GM18909 (cell line): ENCODE results near the gene LMO2.
"Not testable (repeated sequence)": the region's sequence is repeated elsewhere in the genome, so short reads cannot be mapped to it uniquely, and the experiment has no call there.

Source experiments
- ATAC-seq: cut with Tn5 transposase; IDR thresholded peaks from one replicate; pipeline ENCODE4 v1.9.1; 2021; ENCODE audit warnings: mild to moderate bottlenecking; ENCODE audit not compliant: unreplicated experiment, poor library complexity

The LMO2 gene

DNA sequence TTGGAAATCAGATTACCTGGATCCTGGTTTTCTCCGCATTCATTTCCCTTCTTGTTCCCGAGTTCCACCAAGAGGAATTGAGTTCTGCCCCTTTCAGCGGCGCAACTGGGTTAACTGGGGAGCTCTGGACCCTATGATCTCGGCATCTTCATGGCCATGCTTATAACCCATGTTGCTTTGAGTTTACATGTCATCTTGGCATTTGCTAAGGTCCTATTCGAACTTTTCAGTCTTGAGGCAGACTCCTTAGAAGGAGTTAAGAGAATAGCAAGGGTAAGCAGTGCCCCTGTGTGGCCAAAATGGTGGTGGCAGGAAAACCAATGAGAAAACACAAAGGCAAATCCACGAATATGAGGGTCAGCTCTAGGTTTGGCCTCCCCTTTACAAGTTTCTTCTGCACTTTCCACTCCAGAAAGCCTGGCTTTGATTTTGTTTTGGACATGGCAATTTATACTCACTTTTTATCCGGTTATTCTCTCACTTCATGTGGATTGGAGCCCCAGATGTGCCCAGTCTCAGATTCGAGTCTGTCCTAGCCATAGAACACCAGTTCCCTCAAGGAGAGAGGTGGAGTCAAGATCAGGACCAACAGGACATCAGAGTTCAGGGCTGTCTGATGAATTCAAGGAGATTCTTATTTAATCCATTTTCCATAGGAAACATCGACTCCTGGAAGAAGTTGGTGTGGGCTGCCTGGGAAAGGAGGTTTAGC lies 62.3 kb downstream of the LMO2 start:
- peak; percentile 67 for ATAC-seq

DNA sequence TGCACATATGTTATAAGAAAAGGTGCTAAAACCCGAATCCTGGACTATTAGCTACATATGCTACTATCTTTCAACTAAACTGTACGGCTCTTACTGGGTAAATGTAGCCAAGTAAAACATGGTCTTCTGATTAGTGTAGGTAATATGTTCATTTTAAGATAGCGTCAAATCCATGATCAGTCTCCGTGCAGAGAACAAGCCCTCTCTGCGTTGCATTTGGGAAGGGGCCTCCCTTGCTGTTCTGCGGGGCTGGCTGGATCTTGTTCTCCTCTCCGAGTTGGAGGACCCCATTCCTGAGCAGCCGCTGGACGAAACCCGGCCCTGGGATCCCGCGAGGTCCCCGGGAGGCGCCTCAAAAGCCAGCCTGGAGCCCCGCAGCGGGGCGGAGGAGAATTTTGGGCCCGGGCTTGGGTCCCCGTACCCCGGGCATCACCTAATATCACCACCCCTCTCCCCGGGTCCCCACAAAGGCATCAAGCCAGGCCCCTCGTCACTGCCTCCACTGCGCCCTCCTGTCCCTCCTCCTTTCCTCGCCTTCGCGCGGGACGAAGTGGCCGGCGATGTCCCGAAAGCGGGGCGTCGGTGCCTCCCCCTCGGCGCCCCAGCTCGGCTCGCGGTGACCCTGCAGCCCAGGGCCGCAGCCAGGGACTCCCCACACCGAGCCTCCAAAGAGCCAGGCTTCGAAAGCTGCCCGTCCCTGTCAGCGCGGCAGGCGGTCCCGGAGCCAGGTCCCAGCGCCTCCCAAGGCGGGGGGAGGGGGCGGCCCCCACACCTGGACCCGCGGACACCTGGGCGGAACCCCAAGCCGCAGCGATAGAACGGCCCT lies 63.1 kb downstream of the LMO2 start:
- ATAC-seq = no peak

GRCh38 chr11:33827206-33827605 lies 64.7 kb downstream of the LMO2 start:
- no peak for ATAC-seq

DNA sequence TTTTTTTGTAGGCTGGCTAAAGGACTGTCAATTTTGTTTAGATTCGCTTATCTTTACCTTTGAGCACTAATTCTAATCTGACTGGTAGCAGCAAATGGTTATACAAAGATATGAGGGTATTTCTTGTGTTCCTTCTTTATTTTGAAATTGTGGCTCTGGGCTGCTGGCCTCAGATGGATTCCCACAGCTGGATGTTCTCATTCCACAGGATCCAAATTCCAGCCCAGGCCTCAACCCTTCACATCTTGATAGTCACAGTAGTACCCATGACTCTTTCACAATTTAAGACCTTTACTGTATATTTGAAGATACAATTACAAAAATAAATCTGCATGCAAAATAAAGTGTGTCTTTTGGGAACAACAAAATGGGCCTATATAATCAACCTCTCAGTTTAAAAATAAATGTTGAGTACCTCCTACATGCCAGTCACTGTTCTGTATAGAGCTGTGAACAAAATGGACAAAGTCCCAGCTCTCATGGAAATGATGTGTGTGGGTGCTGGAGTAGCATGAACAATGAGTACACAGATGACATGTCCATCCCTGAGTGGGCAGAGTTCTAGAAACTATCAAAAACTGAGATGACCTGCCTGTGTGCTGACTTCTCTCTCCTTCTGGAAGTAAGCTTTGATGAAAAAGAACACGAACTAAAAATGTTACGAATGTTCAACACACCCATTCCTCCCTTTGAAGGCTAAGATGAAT lies 65.9 kb downstream of the LMO2 start:
- ATAC-seq = no peak

DNA sequence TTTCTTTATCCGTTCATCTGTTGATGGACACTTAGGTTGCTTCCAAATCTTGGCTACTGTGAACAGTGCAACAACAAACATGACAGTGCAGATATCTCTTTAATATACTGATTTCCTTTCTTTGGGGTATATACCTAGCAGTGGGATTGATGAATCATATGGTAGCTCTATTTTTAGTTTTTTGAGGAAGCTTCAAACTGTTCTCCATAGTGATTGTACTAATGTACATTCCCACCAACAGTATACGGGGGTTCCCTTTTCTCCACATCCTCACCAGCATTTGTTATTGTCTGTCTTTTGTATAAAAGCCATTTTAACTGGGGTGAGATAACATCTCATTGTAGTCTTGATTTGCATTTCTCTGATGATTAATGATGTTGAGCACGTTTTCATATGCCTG lies 68.9 kb downstream of the LMO2 start:
- not testable (repeated sequence) for ATAC-seq

- no peak for ATAC-seq
Measured at GRCh38 chr11:33819278-33820035, 72.4 kb downstream of the LMO2 start.
